ENCODE measurements around the gene BAG3.

The BAG3 gene

GRCh38 chr10:119671381-119671780, 20.2 kb downstream of the BAG3 start:
- H3K36me3 ChIP-seq = peaks cover 45% of the 10 kb centered on the region
- no peak for DNase-seq
- no peaks in the 10 kb centered on the region for H3K9me3 ChIP-seq
- no peak for TF ChIP-seq CTCF (IDR thresholded peaks at IDR 0.05; ENCODE audit: low read depth, low read length)
- H3K4me3 ChIP-seq (ENCODE audit: low read depth, low read length) = no peak overlapping the region
- no peaks in the 10 kb centered on the region for H3K27me3 ChIP-seq
- peaks cover 22% of the 10 kb centered on the region for H3K4me1 ChIP-seq

GRCh38 chr10:119672291-119672690, 21.1 kb downstream of the BAG3 start:
- DNase-seq = no peak
- Histone ChIP-seq H3K4me3 (ENCODE audit: low read depth, low read length) (no peak overlapping the region), H3K4me1 (peaks cover 17% of the 10 kb centered on the region), H3K36me3 (peaks cover 53% of the 10 kb centered on the region), H3K9me3 (no peaks in the 10 kb centered on the region), H3K27me3 (no peaks in the 10 kb centered on the region)
- TF ChIP-seq CTCF (IDR thresholded peaks at IDR 0.05; ENCODE audit: low read depth, low read length) = no peak

- no peak for DNase-seq
- Histone ChIP-seq H3K4me1 (peaks cover 8% of the 10 kb centered on the region), H3K27me3 (no peaks in the 10 kb centered on the region), H3K36me3 (peaks cover 57% of the 10 kb centered on the region), H3K4me3 (ENCODE audit: low read depth, low read length) (no peak overlapping the region), H3K9me3 (no peaks in the 10 kb centered on the region)
- no peak for TF ChIP-seq CTCF (IDR thresholded peaks at IDR 0.05; ENCODE audit: low read depth, low read length)
Observed at GRCh38 chr10:119673271-119673670, 22.1 kb downstream of the BAG3 start.

DNA sequence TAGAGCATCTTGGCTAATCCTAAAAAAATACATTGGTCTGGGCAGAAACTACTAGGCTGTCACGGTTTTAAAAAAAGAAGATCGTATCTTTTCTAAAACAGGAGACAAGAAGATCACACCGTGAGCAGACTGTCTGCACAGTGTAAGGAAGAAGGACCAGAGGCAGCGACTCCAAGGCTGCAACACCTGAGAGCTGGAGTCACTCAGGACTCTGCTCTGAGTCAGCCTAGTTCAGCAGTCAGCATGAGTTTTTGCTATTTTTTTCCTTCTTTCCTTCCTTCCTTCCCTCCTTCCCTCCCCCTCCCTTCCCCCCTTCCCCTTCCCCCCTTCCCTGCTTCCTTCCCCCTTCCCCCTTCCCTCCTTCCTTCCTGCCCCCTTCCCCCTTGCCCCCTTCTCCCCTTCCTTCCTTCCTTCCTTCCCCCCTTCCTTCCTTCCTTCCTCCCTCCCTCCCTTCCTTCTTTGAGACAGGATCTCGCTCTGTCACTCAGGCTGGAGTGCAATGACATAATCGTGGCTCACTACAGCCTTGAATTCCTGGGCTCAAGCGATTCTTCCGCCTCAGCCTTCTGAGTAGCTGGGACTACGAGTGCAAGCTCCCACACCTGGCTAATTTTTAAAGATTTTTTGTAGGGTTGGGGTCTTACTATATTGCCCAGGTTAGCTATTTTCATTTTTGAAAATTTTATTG, 24.4 kb downstream of the BAG3 start:
- Histone ChIP-seq H3K4me3 (ENCODE audit: low read depth, low read length) (no peak overlapping the region), H3K27me3 (no peaks in the 10 kb centered on the region), H3K36me3 (peaks cover 46% of the 10 kb centered on the region), H3K4me1 (no peaks in the 10 kb centered on the region), H3K9me3 (no peaks in the 10 kb centered on the region)
- TF ChIP-seq CTCF (IDR thresholded peaks at IDR 0.05; ENCODE audit: low read depth, low read length) = no peak
- no peak for DNase-seq

DNA sequence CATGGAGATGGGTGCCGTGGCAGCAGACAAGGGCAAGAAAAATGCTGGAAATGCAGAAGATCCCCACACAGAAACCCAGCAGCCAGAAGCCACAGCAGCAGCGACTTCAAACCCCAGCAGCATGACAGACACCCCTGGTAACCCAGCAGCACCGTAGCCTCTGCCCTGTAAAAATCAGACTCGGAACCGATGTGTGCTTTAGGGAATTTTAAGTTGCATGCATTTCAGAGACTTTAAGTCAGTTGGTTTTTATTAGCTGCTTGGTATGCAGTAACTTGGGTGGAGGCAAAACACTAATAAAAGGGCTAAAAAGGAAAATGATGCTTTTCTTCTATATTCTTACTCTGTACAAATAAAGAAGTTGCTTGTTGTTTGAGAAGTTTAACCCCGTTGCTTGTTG, 25.9 kb downstream of the BAG3 start:
- no peaks in the 10 kb centered on the region for H3K9me3 ChIP-seq
- no peak overlapping the region for H3K4me3 ChIP-seq (ENCODE audit: low read depth, low read length)
- H3K27me3 ChIP-seq = no peaks in the 10 kb centered on the region
- H3K4me1 ChIP-seq = no peaks in the 10 kb centered on the region
- peaks cover 37% of the 10 kb centered on the region for H3K36me3 ChIP-seq
- DNase-seq = no peak
- TF ChIP-seq CTCF (IDR thresholded peaks at IDR 0.05; ENCODE audit: low read depth, low read length) = no peak

DNA sequence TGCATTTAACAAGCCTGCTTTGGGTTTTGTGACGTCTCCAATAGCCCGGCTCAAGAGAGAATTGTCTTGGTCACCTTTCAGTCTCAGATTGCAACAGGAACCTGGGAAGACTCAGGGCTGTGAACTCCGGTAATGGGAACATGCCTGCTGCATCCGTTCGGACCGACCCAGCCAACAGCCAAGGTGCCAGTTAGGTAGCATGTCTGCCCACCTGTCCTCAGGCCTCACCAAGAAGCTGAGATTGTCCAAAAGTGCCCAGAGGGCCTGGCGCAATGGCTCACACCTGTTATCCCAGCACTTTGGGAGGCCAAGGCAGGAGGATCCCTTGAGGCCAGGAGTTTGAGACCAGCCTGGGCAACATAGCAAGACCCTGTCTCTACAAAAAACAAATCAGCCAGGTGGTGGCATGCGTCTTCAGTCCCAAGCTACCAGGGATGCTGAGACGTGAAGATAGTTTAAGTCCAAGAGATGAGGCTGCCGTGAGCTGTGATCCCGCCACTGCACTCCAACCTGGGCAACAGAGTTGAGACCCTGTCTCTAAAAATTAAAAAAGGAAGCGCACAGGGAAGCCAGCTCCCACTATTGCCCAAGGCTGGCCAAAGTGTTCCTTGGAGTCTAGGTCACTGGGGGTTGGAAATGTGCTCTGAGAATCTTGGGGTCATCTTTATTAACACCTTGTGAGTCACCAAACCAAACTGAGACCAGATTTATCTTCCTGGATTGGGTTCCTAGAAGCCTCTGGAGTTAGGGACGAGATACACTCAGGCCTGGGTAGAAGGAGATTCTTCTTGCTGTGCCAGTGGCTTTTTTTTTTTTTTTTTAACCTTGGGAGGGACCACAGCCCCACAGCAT, 26.9 kb downstream of the BAG3 start:
- TF ChIP-seq CTCF (IDR thresholded peaks at IDR 0.05; ENCODE audit: low read depth, low read length) = no peak
- Histone ChIP-seq H3K4me3 (ENCODE audit: low read depth, low read length) (no peak overlapping the region), H3K27me3 (no peaks in the 10 kb centered on the region), H3K9me3 (no peaks in the 10 kb centered on the region), H3K36me3 (peaks cover 27% of the 10 kb centered on the region), H3K4me1 (no peaks in the 10 kb centered on the region)
- DNase-seq = no peak

Data from BE2C (cell line).